SK-N-SH treated with all-trans-retinoic acid at 6 μM for 48 hours (cell line): ENCODE measurements around the gene KIAA1671.

ENCODE experiments used
- ESRRG ChIP-seq: fragments of 250-450 bp; sonication (Bioruptor Pico); IDR thresholded peaks from 2 replicates; pipeline ENCODE4 v1.6.1; 2021; ENCODE audit warnings: mild to moderate bottlenecking
- ISL1 ChIP-seq: fragments of 250-450 bp; sonication (Bioruptor Pico); IDR thresholded peaks from 2 replicates; pipeline ENCODE4 v2.1.2; 2022; ENCODE audit warnings: mild to moderate bottlenecking, moderate library complexity
- OSR1 ChIP-seq: fragments of 250-450 bp; sonication (Bioruptor Pico); IDR thresholded peaks from 2 replicates; pipeline ENCODE4 v1.8.0; 2022; ENCODE audit warnings: moderate library complexity, mild to moderate bottlenecking, inconsistent platforms
- RARB ChIP-seq: fragments of 250-450 bp; sonication (Bioruptor Pico); IDR thresholded peaks from 2 replicates; pipeline ENCODE4 v1.8.0; 2021; ENCODE audit warnings: mild to moderate bottlenecking, moderate library complexity
- TCF4 ChIP-seq: fragments of 250-450 bp; sonication (Bioruptor Pico); IDR thresholded peaks from 2 replicates; pipeline ENCODE4 v1.8.0; 2021; ENCODE audit warnings: mild to moderate bottlenecking, moderate library complexity, borderline replicate concordance
- ZFP3 ChIP-seq: fragments of 250-450 bp; sonication (Bioruptor Pico); IDR thresholded peaks from 2 replicates; pipeline ENCODE4 v1.5.0; 2020; ENCODE audit warnings: mild to moderate bottlenecking, moderate library complexity
- ZFP30 ChIP-seq: fragments of 450-650 bp; formaldehyde crosslinking; IDR thresholded peaks from 2 replicates; pipeline ENCODE4 v1.5.0; 2022; ENCODE audit warnings: mild to moderate bottlenecking, moderate library complexity
- ZNF565 ChIP-seq: fragments of 450-650 bp; formaldehyde crosslinking; conservative IDR thresholded peaks from 2 replicates; pipeline ENCODE4 v1.5.0; 2020; ENCODE audit warnings: low read depth, mild to moderate bottlenecking, moderate library complexity
- ZNF70 ChIP-seq: fragments of 450-650 bp; formaldehyde crosslinking; IDR thresholded peaks from 2 replicates; pipeline ENCODE4 v1.5.0; 2020; ENCODE audit warnings: mild to moderate bottlenecking, moderate library complexity
- TF ChIP-seq, protein P1 (sequence below): fragments of 250-450 bp; sonication (Bioruptor Pico); IDR thresholded peaks from 2 replicates; pipeline ENCODE4 v1.5.0; 2020; ENCODE audit warnings: mild to moderate bottlenecking, moderate library complexity
- TF ChIP-seq, protein P2 (sequence below): fragments of 250-450 bp; sonication (Bioruptor Pico); IDR thresholded peaks from 2 replicates; pipeline ENCODE4 v1.8.0; 2020; ENCODE audit warnings: mild to moderate bottlenecking, moderate library complexity, borderline replicate concordance
- TF ChIP-seq, protein P3 (sequence below): fragments of 250-450 bp; sonication (Bioruptor Pico); IDR thresholded peaks from 2 replicates; pipeline ENCODE4 v1.5.1; 2020; ENCODE audit warnings: low read depth, mild to moderate bottlenecking, moderate library complexity

DNA sequence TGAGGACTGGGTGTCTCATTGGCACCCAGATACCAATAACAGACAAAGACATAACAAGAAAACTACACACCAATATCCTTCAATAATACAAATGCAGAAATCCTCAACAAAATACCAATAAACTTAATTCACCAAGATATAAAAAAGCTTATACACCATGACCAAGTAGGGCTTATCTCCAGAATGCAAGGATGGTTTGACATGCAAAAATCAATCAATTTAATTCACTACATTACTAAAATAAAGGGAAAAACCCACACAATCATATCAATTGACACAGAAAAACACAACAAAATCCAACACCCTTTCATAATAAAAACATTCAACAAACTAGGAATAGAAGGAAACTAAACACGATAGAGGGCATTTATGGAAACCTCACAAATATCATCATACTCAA is 46.6 kb upstream of the KIAA1671 start:
- TF ChIP-seq ZNF565 (CRISPR knock-in tag) (no peak), ZFP3 (CRISPR knock-in tag) (no peak), ZNF70 (no peak), ZFP30 (CRISPR knock-in tag) (no peak), OSR1 (CRISPR knock-in tag) (no peak), ISL1 (CRISPR knock-in tag) (no peak), RARB (CRISPR knock-in tag) (no peak), TCF4 (CRISPR knock-in tag) (no peak), ESRRG (CRISPR knock-in tag) (no peak)
- TF ChIP-seq, protein P1, sequence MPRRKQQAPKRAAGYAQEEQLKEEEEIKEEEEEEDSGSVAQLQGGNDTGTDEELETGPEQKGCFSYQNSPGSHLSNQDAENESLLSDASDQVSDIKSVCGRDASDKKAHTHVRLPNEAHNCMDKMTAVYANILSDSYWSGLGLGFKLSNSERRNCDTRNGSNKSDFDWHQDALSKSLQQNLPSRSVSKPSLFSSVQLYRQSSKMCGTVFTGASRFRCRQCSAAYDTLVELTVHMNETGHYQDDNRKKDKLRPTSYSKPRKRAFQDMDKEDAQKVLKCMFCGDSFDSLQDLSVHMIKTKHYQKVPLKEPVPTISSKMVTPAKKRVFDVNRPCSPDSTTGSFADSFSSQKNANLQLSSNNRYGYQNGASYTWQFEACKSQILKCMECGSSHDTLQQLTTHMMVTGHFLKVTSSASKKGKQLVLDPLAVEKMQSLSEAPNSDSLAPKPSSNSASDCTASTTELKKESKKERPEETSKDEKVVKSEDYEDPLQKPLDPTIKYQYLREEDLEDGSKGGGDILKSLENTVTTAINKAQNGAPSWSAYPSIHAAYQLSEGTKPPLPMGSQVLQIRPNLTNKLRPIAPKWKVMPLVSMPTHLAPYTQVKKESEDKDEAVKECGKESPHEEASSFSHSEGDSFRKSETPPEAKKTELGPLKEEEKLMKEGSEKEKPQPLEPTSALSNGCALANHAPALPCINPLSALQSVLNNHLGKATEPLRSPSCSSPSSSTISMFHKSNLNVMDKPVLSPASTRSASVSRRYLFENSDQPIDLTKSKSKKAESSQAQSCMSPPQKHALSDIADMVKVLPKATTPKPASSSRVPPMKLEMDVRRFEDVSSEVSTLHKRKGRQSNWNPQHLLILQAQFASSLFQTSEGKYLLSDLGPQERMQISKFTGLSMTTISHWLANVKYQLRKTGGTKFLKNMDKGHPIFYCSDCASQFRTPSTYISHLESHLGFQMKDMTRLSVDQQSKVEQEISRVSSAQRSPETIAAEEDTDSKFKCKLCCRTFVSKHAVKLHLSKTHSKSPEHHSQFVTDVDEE (CRISPR knock-in tag), result no peak
- TF ChIP-seq, protein P2, sequence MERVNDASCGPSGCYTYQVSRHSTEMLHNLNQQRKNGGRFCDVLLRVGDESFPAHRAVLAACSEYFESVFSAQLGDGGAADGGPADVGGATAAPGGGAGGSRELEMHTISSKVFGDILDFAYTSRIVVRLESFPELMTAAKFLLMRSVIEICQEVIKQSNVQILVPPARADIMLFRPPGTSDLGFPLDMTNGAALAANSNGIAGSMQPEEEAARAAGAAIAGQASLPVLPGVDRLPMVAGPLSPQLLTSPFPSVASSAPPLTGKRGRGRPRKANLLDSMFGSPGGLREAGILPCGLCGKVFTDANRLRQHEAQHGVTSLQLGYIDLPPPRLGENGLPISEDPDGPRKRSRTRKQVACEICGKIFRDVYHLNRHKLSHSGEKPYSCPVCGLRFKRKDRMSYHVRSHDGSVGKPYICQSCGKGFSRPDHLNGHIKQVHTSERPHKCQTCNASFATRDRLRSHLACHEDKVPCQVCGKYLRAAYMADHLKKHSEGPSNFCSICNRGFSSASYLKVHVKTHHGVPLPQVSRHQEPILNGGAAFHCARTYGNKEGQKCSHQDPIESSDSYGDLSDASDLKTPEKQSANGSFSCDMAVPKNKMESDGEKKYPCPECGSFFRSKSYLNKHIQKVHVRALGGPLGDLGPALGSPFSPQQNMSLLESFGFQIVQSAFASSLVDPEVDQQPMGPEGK (CRISPR knock-in tag), result no peak
- TF ChIP-seq, protein P3, sequence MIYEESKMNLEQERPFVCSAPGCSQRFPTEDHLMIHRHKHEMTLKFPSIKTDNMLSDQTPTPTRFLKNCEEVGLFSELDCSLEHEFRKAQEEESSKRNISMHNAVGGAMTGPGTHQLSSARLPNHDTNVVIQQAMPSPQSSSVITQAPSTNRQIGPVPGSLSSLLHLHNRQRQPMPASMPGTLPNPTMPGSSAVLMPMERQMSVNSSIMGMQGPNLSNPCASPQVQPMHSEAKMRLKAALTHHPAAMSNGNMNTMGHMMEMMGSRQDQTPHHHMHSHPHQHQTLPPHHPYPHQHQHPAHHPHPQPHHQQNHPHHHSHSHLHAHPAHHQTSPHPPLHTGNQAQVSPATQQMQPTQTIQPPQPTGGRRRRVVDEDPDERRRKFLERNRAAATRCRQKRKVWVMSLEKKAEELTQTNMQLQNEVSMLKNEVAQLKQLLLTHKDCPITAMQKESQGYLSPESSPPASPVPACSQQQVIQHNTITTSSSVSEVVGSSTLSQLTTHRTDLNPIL (CRISPR knock-in tag), result no peak
